Measurements from ENCODE around the gene MYLK. TPM values are rescaled to one million over a fixed set of nuclear protein-coding genes. Genes with fewer than 3 reads are reported as not detected.
A peak's percentile ranks its signal among the peaks of the same experiment; 100 is the strongest.

The MYLK gene
- total and polyA plus RNA-seq, 5 donors from 2014 or later: 0.07 to 2.9 (median 0.20) TPM; not detected in 1

DNA sequence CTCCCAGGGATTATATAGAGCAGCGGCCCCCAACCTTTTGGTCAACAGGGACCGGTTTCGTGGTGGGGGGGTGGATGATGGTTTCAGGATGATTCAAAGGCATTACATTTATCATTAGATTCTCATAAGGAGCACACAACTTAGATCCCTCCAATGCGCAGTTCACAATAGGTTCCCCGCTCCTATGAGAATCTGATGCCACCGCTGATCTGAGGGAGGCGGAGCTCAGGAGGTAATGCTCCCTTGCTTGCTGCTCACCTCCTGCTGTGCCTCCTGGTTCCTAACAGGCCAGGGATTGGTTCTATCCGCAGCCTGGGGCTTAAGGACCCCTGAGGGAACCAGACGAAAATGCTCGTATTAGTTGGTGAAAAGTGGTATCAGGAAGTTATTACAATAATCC, 298.0 kb downstream of the MYLK start:
- Mint-ChIP-seq H3K27ac (no peak overlapping the region), H3K27me3 (no peaks in the 10 kb centered on the region), H3K4me3 (no peak overlapping the region), H3K9me3 (peaks cover 0 to 15% (median 4%) of the 10 kb centered on the region in 7 donors), H3K4me1 (peaks cover 17 to 36% (median 26%) of the 10 kb centered on the region in 4 donors), H3K36me3 (peaks cover 26% of the 10 kb centered on the region)
- H3K4me3 ChIP-seq (ENCODE audit: low read depth, low read length): peak overlapping the region; percentile 89
- H3K36me3 ChIP-seq (ENCODE audit: control insufficient read depth, insufficient read depth, low read length): peaks cover 14% of the 10 kb centered on the region
- H3K27ac ChIP-seq (ENCODE audit: insufficient read depth, low read length, poor library complexity, severe bottlenecking): peak overlapping the region; percentile 90
- H3K9me3 ChIP-seq (ENCODE audit: control insufficient read depth in 2 of 2, low read length in 2 of 2): peaks cover 0 to 14% of the 10 kb centered on the region in 2 experiments
- ATAC-seq (ENCODE audit: low read depth in 2 of 2) (no peak), DNase-seq (peak in 2 of 3 donors; percentile 8 to 61)
- peaks cover 35% of the 10 kb centered on the region for H3K4me1 ChIP-seq (ENCODE audit: control insufficient read depth, insufficient read depth, low read length, poor library complexity, severe bottlenecking)
- no peaks in the 10 kb centered on the region for H3K27me3 ChIP-seq (ENCODE audit: control insufficient read depth, insufficient read depth, low read length)

DNA sequence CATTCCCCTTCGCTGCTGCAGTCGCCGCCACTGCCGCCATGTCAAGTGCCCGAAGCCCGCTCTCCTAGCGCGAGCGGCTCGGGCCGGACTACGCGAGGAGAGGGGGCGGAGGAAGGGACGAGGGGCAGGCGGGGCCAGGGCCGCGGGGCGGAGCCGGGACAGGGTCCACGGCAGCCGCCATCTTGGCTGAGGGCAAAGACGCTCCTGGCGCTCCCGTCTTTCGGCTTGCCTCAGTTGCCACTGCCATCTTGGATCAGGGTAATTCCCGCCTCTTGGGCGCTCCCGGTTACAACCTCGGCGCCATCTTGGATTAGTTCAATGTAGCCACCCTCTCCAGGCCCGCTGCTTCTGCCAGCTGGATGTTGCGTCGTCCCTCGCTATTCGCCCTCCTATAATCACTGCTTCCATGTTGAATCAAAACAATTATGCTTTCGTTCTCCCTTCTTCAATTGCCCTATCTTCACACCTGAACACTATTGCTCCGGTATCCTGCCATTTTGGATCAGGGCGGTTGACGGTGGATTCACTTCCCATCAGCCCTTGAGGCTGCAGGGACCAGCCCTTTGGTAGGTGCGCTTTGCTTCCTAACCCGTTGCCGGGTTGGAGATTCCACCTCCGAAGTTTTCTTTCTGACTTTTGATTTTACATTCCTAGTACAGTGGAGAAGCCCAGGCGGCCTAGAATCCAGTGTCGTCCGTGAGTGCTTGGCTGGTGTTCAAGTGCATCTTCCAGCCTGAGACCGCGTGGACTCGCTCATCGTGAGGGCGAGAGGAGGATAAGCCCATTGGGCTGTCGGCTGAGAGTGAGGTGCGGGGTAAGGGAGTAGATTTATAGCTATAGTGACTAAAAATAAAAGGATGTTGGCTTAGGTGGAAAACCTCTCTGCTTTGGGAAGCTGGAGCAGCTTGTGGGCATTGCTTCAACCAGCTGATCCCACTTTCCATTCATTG, 298.9 kb downstream of the MYLK start, which contains the start of gene HACD2:
TSS of gene HACD2 (minus strand) at position 66 of the 950 bp plus-strand sequence. CDS start at position 40, 26 bp downstream.
- peak within 1 kb of the TSS; percentile 79 to 95 (median 86) for H3K27ac Mint-ChIP-seq
- H3K4me3 ChIP-seq (ENCODE audit: low read depth, low read length): peak within 1 kb of the TSS; percentile 89
- H3K36me3 ChIP-seq (ENCODE audit: control insufficient read depth, insufficient read depth, low read length): peaks cover 10% of the 10 kb centered on the region
- H3K9me3 Mint-ChIP-seq: peaks cover 0 to 8% (median 4%) of the 10 kb centered on the region in 7 donors
- no peaks in the 10 kb centered on the region for H3K27me3 Mint-ChIP-seq
- H3K4me1 ChIP-seq (ENCODE audit: control insufficient read depth, insufficient read depth, low read length, poor library complexity, severe bottlenecking): peaks cover 35% of the 10 kb centered on the region
- H3K27me3 ChIP-seq (ENCODE audit: control insufficient read depth, insufficient read depth, low read length): no peaks in the 10 kb centered on the region
- H3K9me3 ChIP-seq (ENCODE audit: control insufficient read depth in 2 of 2, low read length in 2 of 2): peaks cover 0 to 5% of the 10 kb centered on the region in 2 experiments
- H3K27ac ChIP-seq (ENCODE audit: insufficient read depth, low read length, poor library complexity, severe bottlenecking): peak within 1 kb of the TSS; percentile 90
- peak; percentile 95 for ATAC-seq (ENCODE audit: low read depth in 2 of 2)
- H3K4me3 Mint-ChIP-seq: peak within 1 kb of the TSS in 1 of 4 donors; percentile 97
- H3K36me3 Mint-ChIP-seq: peaks cover 22% of the 10 kb centered on the region
- DNase-seq: peak; percentile 91 to 97 (median 92)
- peaks cover 17 to 36% (median 26%) of the 10 kb centered on the region in 4 donors for H3K4me1 Mint-ChIP-seq

DNA sequence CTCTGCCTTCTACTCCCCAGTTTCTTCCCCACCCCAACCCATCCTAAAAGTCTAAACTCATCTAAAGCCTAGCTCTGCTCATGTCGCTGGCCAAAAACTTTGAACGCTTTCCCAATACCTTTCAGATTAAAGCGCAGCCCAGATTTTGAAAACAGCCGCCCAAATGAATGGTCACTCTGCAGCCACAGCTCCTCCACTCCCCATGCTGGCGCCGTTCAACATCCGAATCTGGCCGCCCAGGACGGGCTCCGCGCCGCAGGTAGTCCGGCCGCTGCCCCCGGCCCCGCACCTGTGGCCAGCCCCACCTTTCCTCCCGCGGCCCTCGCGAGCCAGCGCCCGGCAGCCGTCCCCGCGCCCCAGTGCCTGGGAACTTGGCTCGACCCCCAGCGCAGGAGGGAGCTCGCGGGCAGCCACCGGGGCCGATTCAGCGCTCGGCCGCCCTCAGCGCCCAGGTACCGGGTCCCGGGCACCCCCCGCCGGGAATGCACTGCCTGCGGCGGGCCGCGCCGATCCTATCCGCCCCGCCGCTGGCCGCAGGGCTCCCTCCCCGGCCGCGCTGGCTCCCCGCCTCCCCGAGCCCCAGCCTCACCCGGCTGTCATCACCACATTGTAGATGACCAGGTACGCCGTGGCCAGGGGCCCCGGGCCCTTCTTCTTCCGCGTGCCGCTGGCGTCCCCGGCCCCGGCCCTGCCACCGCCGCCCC, 299.7 kb downstream of the MYLK start:
- DNase-seq (peak in 1 of 3 donors; percentile 15), ATAC-seq (ENCODE audit: low read depth in 2 of 2) (peak; percentile 5)
- peaks cover 35% of the 10 kb centered on the region for H3K4me1 ChIP-seq (ENCODE audit: control insufficient read depth, insufficient read depth, low read length, poor library complexity, severe bottlenecking)
- peak overlapping the region; percentile 90 for H3K27ac ChIP-seq (ENCODE audit: insufficient read depth, low read length, poor library complexity, severe bottlenecking)
- Mint-ChIP-seq H3K4me1 (peaks cover 17 to 31% (median 31%) of the 10 kb centered on the region in 4 donors), H3K9me3 (no peaks in the 10 kb centered on the region), H3K27me3 (no peaks in the 10 kb centered on the region), H3K27ac (peak overlapping the region; percentile 79 to 95 (median 86)), H3K4me3 (peak overlapping the region in 1 of 4 donors; percentile 97), H3K36me3 (peaks cover 22% of the 10 kb centered on the region)
- no peaks in the 10 kb centered on the region for H3K27me3 ChIP-seq (ENCODE audit: control insufficient read depth, insufficient read depth, low read length)
- peaks cover 8% of the 10 kb centered on the region for H3K36me3 ChIP-seq (ENCODE audit: control insufficient read depth, insufficient read depth, low read length)
- H3K9me3 ChIP-seq (ENCODE audit: control insufficient read depth in 2 of 2, low read length in 2 of 2): no peaks in the 10 kb centered on the region
- peak overlapping the region; percentile 66 for H3K4me3 ChIP-seq (ENCODE audit: low read depth, low read length)

DNA sequence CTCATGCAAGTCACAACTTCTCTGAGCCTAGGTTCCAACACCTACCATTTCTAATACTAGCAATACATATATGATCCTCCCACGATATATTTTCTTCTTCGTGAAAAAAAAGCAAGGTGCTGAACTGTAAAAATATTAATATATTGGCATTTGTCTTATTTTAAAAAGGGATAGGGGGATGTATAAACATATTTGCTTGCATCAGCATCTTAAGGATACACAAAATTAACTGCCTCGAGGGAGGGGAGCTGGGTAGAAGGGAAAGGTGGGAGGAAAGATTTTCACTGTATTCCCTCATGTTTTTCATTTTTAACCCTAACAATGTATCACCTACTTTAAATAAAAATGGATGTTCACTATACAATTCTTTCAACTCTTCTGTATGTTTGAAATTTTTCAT, 300.6 kb downstream of the MYLK start:
- Mint-ChIP-seq H3K27ac (peak overlapping the region in 1 of 3 donors; percentile 79), H3K36me3 (peaks cover 22% of the 10 kb centered on the region), H3K9me3 (no peaks in the 10 kb centered on the region), H3K4me3 (peak overlapping the region in 1 of 4 donors; percentile 97), H3K4me1 (peaks cover 17 to 32% (median 31%) of the 10 kb centered on the region in 4 donors), H3K27me3 (no peaks in the 10 kb centered on the region)
- H3K27me3 ChIP-seq (ENCODE audit: control insufficient read depth, insufficient read depth, low read length): no peaks in the 10 kb centered on the region
- H3K36me3 ChIP-seq (ENCODE audit: control insufficient read depth, insufficient read depth, low read length): peaks cover 13% of the 10 kb centered on the region
- H3K27ac ChIP-seq (ENCODE audit: insufficient read depth, low read length, poor library complexity, severe bottlenecking): peak overlapping the region; percentile 41
- H3K4me3 ChIP-seq (ENCODE audit: low read depth, low read length): peak overlapping the region; percentile 66
- no peak for ATAC-seq (ENCODE audit: low read depth in 2 of 2)
- no peaks in the 10 kb centered on the region for H3K9me3 ChIP-seq (ENCODE audit: control insufficient read depth in 2 of 2, low read length in 2 of 2)
- H3K4me1 ChIP-seq (ENCODE audit: control insufficient read depth, insufficient read depth, low read length, poor library complexity, severe bottlenecking): peaks cover 35% of the 10 kb centered on the region
- no peak for DNase-seq

DNA sequence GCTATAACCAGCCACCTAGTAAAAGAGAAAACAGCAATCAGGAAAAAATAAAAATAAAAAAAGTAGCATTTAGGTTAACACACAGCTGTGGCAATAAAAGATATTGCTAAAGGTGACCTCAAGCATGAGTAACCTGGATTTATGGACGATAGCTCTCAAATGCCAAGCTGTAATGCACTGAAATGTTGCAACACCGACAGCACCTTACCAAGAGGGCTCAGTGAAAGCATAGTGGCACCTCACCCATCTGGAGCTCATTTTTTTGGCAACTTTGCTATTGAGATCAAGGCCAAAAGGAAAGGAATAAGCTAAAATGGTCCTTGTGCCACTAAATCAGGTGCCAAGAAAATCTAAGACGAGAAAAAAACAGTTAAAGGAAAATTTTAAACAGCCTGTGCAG, 301.8 kb downstream of the MYLK start:
- DNase-seq (no peak), ATAC-seq (ENCODE audit: low read depth in 2 of 2) (no peak)
- no peaks in the 10 kb centered on the region for H3K9me3 Mint-ChIP-seq
- H3K27ac ChIP-seq (ENCODE audit: insufficient read depth, low read length, poor library complexity, severe bottlenecking): no peak overlapping the region
- no peak overlapping the region for H3K4me3 ChIP-seq (ENCODE audit: low read depth, low read length)
- H3K4me3 Mint-ChIP-seq: peak overlapping the region in 1 of 4 donors; percentile 45
- no peaks in the 10 kb centered on the region for H3K9me3 ChIP-seq (ENCODE audit: control insufficient read depth in 2 of 2, low read length in 2 of 2)
- peaks cover 25% of the 10 kb centered on the region for H3K36me3 Mint-ChIP-seq
- peak overlapping the region in 1 of 3 donors; percentile 8 for H3K27ac Mint-ChIP-seq
- H3K36me3 ChIP-seq (ENCODE audit: control insufficient read depth, insufficient read depth, low read length): peaks cover 18% of the 10 kb centered on the region
- H3K27me3 ChIP-seq (ENCODE audit: control insufficient read depth, insufficient read depth, low read length): no peaks in the 10 kb centered on the region
- peaks cover 35% of the 10 kb centered on the region for H3K4me1 ChIP-seq (ENCODE audit: control insufficient read depth, insufficient read depth, low read length, poor library complexity, severe bottlenecking)
- H3K27me3 Mint-ChIP-seq: no peaks in the 10 kb centered on the region
- H3K4me1 Mint-ChIP-seq: peaks cover 21 to 33% (median 29%) of the 10 kb centered on the region in 4 donors

DNA sequence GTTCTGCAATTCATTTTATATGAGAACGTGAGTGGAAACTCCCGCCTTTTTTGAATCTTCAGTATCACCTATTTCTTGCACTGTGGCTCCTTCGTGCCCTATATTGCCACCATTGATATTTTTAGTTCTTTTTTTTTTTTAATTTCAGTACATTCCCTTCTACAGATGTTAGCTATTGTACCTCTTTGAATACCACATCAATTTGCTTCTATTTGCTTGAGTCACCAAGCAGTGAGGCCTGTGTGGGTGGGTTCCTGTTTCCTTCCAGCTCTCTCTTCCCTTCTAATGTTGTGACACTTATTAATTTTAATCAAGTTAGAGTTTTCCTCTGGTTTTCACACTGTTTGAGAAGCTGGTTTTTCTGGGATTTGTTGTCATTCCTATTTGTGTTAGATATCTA, 308.0 kb downstream of the MYLK start:
- no peak for DNase-seq
- peaks cover 37% of the 10 kb centered on the region for H3K36me3 Mint-ChIP-seq
- Histone ChIP-seq H3K27me3 (ENCODE audit: control insufficient read depth, insufficient read depth, low read length) (no peaks in the 10 kb centered on the region), H3K36me3 (ENCODE audit: control insufficient read depth, insufficient read depth, low read length) (peaks cover 21% of the 10 kb centered on the region), H3K4me3 (ENCODE audit: low read depth, low read length) (no peak overlapping the region), H3K27ac (ENCODE audit: insufficient read depth, low read length, poor library complexity, severe bottlenecking) (no peak overlapping the region), H3K4me1 (ENCODE audit: control insufficient read depth, insufficient read depth, low read length, poor library complexity, severe bottlenecking) (no peaks in the 10 kb centered on the region), H3K9me3 (ENCODE audit: control insufficient read depth in 2 of 2, low read length in 2 of 2) (no peaks in the 10 kb centered on the region)
- no peaks in the 10 kb centered on the region for H3K27me3 Mint-ChIP-seq
- no peaks in the 10 kb centered on the region for H3K9me3 Mint-ChIP-seq
- H3K4me1 Mint-ChIP-seq: peaks cover 20 to 35% (median 23%) of the 10 kb centered on the region in 4 donors
- no peak for ATAC-seq (ENCODE audit: low read depth in 2 of 2)
- H3K4me3 Mint-ChIP-seq: no peak overlapping the region
- H3K27ac Mint-ChIP-seq: peak overlapping the region; percentile 32 to 66 (median 43)

DNA sequence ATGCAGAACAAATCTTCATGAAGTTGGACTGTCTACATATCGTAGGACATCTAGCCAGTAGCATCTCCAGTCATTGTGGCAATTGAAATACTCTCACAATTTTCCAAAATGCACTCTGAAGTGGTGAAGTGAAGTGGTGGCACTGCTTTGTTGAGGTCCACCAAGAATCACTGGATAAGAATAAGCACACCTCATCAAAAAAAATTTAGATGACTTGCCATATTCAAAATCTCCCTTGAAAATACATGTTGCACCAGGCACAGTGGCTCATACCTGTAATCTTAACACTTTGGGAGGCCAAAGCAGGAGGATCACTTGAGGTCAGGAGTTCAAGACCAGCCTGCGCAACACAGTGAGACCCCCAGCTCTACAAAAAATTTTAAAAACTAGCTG, 312.2 kb downstream of the MYLK start:
- no peak overlapping the region for H3K4me3 ChIP-seq (ENCODE audit: low read depth, low read length)
- H3K4me1 Mint-ChIP-seq: peaks cover 34 to 43% (median 39%) of the 10 kb centered on the region in 4 donors
- peaks cover 33% of the 10 kb centered on the region for H3K36me3 Mint-ChIP-seq
- H3K27ac Mint-ChIP-seq: peak overlapping the region in 1 of 3 donors; percentile 16
- no peak overlapping the region for H3K27ac ChIP-seq (ENCODE audit: insufficient read depth, low read length, poor library complexity, severe bottlenecking)
- no peaks in the 10 kb centered on the region for H3K9me3 ChIP-seq (ENCODE audit: control insufficient read depth in 2 of 2, low read length in 2 of 2)
- H3K9me3 Mint-ChIP-seq: no peaks in the 10 kb centered on the region
- ATAC-seq (ENCODE audit: low read depth in 2 of 2): no peak
- H3K27me3 Mint-ChIP-seq: no peaks in the 10 kb centered on the region
- no peak for DNase-seq
- peaks cover 3% of the 10 kb centered on the region for H3K36me3 ChIP-seq (ENCODE audit: control insufficient read depth, insufficient read depth, low read length)
- no peaks in the 10 kb centered on the region for H3K27me3 ChIP-seq (ENCODE audit: control insufficient read depth, insufficient read depth, low read length)
- H3K4me3 Mint-ChIP-seq: no peak overlapping the region
- no peaks in the 10 kb centered on the region for H3K4me1 ChIP-seq (ENCODE audit: control insufficient read depth, insufficient read depth, low read length, poor library complexity, severe bottlenecking)
